ENCODE data around the gene ADAM12.

Gene ADAM12

GRCh38 chr10:126128581-126128980 is 259.7 kb downstream of the ADAM12 start:
- FAIRE-seq, result no peak
- no peak for DNase-seq (ENCODE audit: insufficient read length, low spot score)
- TF ChIP-seq CTCF (IDR thresholded peaks at IDR 0.05; ENCODE audit: insufficient read depth, missing control alignments), result no peak

- TF ChIP-seq CTCF (IDR thresholded peaks at IDR 0.05; ENCODE audit: insufficient read depth, missing control alignments), result no peak
- DNase-seq (ENCODE audit: insufficient read length, low spot score), result no peak
- no peak for FAIRE-seq
Observed at GRCh38 chr10:126127481-126128029, 260.7 kb downstream of the ADAM12 start.

GRCh38 chr10:126126866-126127265 is 261.4 kb downstream of the ADAM12 start:
- no peak for TF ChIP-seq CTCF (IDR thresholded peaks at IDR 0.05; ENCODE audit: insufficient read depth, missing control alignments)
- DNase-seq (ENCODE audit: insufficient read length, low spot score), result no peak
- no peak for FAIRE-seq

GRCh38 chr10:126126023-126126422 is 262.3 kb downstream of the ADAM12 start:
- FAIRE-seq (no peak), DNase-seq (ENCODE audit: insufficient read length, low spot score) (no peak)
- TF ChIP-seq CTCF (IDR thresholded peaks at IDR 0.05; ENCODE audit: insufficient read depth, missing control alignments), result no peak

GRCh38 chr10:126124668-126125349 is 263.5 kb downstream of the ADAM12 start:
- no peak for TF ChIP-seq CTCF (IDR thresholded peaks at IDR 0.05; ENCODE audit: insufficient read depth, missing control alignments)
- FAIRE-seq, result no peak

GRCh38 chr10:126124046-126124445 is 264.2 kb downstream of the ADAM12 start:
- DNase-seq (ENCODE audit: insufficient read length, low spot score) (no peak), FAIRE-seq (no peak)
- TF ChIP-seq CTCF (IDR thresholded peaks at IDR 0.05; ENCODE audit: insufficient read depth, missing control alignments), result no peak

More at GRCh38 chr10:126124668-126125349, 263.5 kb downstream of the ADAM12 start:
- DNase-seq (ENCODE audit: insufficient read length, low spot score), result no peak

GRCh38 chr10:126123466-126123865 is 264.8 kb downstream of the ADAM12 start:
- DNase-seq (ENCODE audit: insufficient read length, low spot score), result no peak
- FAIRE-seq, result no peak
- no peak for TF ChIP-seq CTCF (IDR thresholded peaks at IDR 0.05; ENCODE audit: insufficient read depth, missing control alignments)
